ENCODE data around the gene MBD3L5. TPM values are rescaled to one million over a fixed set of nuclear protein-coding genes. Genes with fewer than 3 reads are reported as not detected.
"Not testable (repeated sequence)": the region's sequence is repeated elsewhere in the genome, so short reads cannot be mapped to it uniquely, and the experiment has no call there.

MBD3L5 gene
- total RNA-seq, 1 experiment from 2014 or later: not detected

- H3K4me3 ChIP-seq; H3K9me3 ChIP-seq (ENCODE audit: insufficient read depth, low read depth); CTCF ChIA-PET; H3K4me1 ChIP-seq (replicated peaks; ENCODE audit: insufficient read depth); H4K20me1 ChIP-seq (ENCODE audit: insufficient read depth); H3K4me2 ChIP-seq; POLR2A ChIA-PET (ENCODE audit: unreplicated experiment); H3K79me2 ChIP-seq (ENCODE audit: low read depth); BruUV-seq (replicated peaks); H3K36me3 ChIP-seq (ENCODE audit: low read depth); H3K27ac ChIP-seq; H3F3A ChIP-seq (ENCODE audit: insufficient read depth, low read depth); H3K27me3 ChIP-seq (ENCODE audit: insufficient read depth, low read depth); H2AFZ ChIP-seq; H3K9me2 ChIP-seq (ENCODE audit: insufficient read depth); intact Hi-C loops (cut with micrococcal nuclease; ENCODE audit: unreplicated experiment); DNase-seq: not testable (repeated sequence)
These were observed 9.7 kb downstream of the MBD3L5 start, which contains the start of gene MBD3L4 for GRCh38 chr19:7040079-7040478. TSS of gene MBD3L4 (minus strand) at chr19:7040179. CDS start at chr19:7040144, 35 bp downstream.

DNA sequence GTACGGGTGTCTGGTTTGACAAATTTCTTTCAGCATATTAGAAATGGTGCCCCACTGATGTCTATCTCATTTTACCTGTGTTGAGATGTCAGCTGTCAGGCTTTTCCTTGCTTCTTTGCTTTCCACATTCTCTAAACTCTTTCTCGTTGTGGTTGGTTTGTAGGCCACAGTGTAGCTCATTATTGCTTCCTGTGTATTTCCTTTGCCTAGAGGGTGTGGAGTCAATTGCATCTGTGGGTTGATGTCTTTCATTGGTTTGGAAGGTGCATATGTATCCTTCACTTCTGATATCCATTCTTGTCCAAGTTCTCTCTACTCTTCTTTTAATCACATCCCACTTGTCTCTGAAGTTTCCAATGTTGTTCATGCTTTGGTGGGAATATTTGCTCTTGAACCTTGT is 11.2 kb downstream of the MBD3L5 start:
- H4K20me1 ChIP-seq (ENCODE audit: insufficient read depth); H3K4me1 ChIP-seq (replicated peaks; ENCODE audit: insufficient read depth); H3K27ac ChIP-seq; CTCF ChIA-PET; DNase-seq; H3K4me2 ChIP-seq; H3K4me3 ChIP-seq; H3K79me2 ChIP-seq (ENCODE audit: low read depth); H2AFZ ChIP-seq; H3K36me3 ChIP-seq (ENCODE audit: low read depth); H3K9me2 ChIP-seq (ENCODE audit: insufficient read depth); intact Hi-C loops (cut with micrococcal nuclease; ENCODE audit: unreplicated experiment); POLR2A ChIA-PET (ENCODE audit: unreplicated experiment); H3K9me3 ChIP-seq (ENCODE audit: insufficient read depth, low read depth); BruUV-seq (replicated peaks); H3K27me3 ChIP-seq (ENCODE audit: insufficient read depth, low read depth); H3F3A ChIP-seq (ENCODE audit: insufficient read depth, low read depth): not testable (repeated sequence)

DNA sequence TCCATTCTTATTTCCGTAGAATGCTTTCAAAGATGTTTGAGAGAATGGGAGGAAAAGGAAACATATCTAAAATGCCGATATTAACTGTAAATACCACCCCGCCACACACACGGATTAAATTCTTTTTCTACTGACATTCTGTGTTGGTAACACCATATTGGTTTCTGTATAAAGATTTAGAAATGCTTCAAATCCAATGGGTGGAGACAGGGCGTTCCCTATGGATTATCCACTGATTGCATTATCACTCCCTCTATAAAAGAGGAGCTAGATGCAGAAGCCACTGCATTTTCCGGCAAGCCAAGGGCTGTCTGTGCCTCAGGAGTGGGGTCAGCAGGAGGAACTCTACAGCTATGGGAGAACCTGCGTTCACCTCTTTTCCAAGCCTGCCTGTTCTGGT is 18.6 kb downstream of the MBD3L5 start, which contains the start of gene MBD3L2:
Gene MBD3L2 (plus strand): TSS at position 301 of the 400 bp plus-strand sequence. CDS start 53 bp downstream, at position 354.
- H3K9me3 ChIP-seq (ENCODE audit: insufficient read depth, low read depth); H2AFZ ChIP-seq; H4K20me1 ChIP-seq (ENCODE audit: insufficient read depth); H3K36me3 ChIP-seq (ENCODE audit: low read depth); intact Hi-C loops (cut with micrococcal nuclease; ENCODE audit: unreplicated experiment); H3K27ac ChIP-seq; H3K27me3 ChIP-seq (ENCODE audit: insufficient read depth, low read depth); POLR2A ChIA-PET (ENCODE audit: unreplicated experiment); H3K4me3 ChIP-seq; BruUV-seq (replicated peaks); H3K9me2 ChIP-seq (ENCODE audit: insufficient read depth); H3K79me2 ChIP-seq (ENCODE audit: low read depth); H3K4me1 ChIP-seq (replicated peaks; ENCODE audit: insufficient read depth); H3F3A ChIP-seq (ENCODE audit: insufficient read depth, low read depth); DNase-seq; H3K4me2 ChIP-seq; CTCF ChIA-PET: not testable (repeated sequence)

DNA sequence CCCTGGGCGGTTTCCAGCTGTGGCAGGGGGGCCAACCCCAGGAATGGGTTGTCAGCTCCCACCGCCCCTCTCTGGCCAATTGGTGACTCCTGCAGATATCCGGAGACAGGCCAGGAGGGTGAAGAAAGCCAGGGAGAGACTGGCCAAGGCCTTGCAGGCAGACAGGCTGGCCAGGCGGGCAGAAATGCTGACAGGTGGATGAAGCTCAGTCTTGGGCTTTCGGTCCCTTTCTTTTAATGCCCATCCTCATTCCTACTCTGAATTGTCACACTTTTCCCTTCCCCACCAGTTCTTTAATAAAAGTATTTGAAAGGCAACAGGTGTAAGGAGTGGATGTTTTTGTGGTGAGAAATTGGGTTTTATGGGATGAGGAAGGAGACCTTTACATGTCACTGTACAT is 21.0 kb downstream of the MBD3L5 start:
- BruUV-seq (replicated peaks); CTCF ChIA-PET; intact Hi-C loops (cut with micrococcal nuclease; ENCODE audit: unreplicated experiment); H3K9me2 ChIP-seq (ENCODE audit: insufficient read depth); H2AFZ ChIP-seq; H3K36me3 ChIP-seq (ENCODE audit: low read depth); H3K79me2 ChIP-seq (ENCODE audit: low read depth); POLR2A ChIA-PET (ENCODE audit: unreplicated experiment); H3K27me3 ChIP-seq (ENCODE audit: insufficient read depth, low read depth); H3K4me2 ChIP-seq; H3K4me1 ChIP-seq (replicated peaks; ENCODE audit: insufficient read depth); H3K4me3 ChIP-seq; H4K20me1 ChIP-seq (ENCODE audit: insufficient read depth); H3F3A ChIP-seq (ENCODE audit: insufficient read depth, low read depth); H3K9me3 ChIP-seq (ENCODE audit: insufficient read depth, low read depth); H3K27ac ChIP-seq; DNase-seq: not testable (repeated sequence)

GRCh38 chr19:7052896-7053295 is 22.5 kb downstream of the MBD3L5 start:
- H2AFZ ChIP-seq; CTCF ChIA-PET; H3K27me3 ChIP-seq (ENCODE audit: insufficient read depth, low read depth); H3K27ac ChIP-seq; H3K4me2 ChIP-seq; H3K36me3 ChIP-seq (ENCODE audit: low read depth); H3K4me1 ChIP-seq (replicated peaks; ENCODE audit: insufficient read depth); H3K9me2 ChIP-seq (ENCODE audit: insufficient read depth); H3K4me3 ChIP-seq; POLR2A ChIA-PET (ENCODE audit: unreplicated experiment); H3F3A ChIP-seq (ENCODE audit: insufficient read depth, low read depth); H4K20me1 ChIP-seq (ENCODE audit: insufficient read depth); H3K9me3 ChIP-seq (ENCODE audit: insufficient read depth, low read depth); intact Hi-C loops (cut with micrococcal nuclease; ENCODE audit: unreplicated experiment); H3K79me2 ChIP-seq (ENCODE audit: low read depth); DNase-seq; BruUV-seq (replicated peaks): not testable (repeated sequence)

DNA sequence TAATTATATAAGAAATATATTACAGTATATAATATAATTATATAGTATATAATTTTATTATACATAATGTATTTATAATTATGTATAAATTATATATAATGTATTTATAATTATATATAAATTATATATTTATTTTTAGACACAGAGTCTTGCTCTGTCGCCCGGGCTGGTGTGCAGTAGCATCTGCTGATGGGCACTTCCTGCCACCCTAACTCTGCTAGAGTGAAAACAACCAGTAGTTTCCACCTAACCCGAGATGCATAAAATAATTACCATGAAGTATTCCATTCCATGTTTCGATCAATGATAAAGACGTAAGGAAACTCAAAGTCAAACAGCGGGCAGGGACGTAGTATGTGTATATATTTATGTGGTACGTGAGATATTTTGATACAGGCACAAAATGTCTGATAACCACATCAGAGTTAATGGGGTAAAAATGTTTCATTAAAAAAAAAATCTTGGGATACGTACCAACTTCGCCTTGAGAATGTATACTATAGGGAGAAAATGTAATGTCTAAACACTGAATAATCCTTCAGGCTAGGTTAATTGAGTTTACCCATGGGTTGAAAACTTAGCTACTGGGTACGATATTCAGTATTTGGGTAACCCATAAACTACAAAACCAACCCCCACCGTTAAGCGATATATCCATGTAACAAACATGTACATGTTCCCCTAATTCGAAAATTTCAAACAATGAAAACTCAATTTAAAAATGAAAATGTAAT is 24.4 kb downstream of the MBD3L5 start:
- H3K4me1 ChIP-seq (replicated peaks; ENCODE audit: insufficient read depth); H3K4me3 ChIP-seq; H3K27me3 ChIP-seq (ENCODE audit: insufficient read depth, low read depth); H3K9me3 ChIP-seq (ENCODE audit: insufficient read depth, low read depth); H3F3A ChIP-seq (ENCODE audit: insufficient read depth, low read depth); BruUV-seq (replicated peaks); DNase-seq; CTCF ChIA-PET; H3K36me3 ChIP-seq (ENCODE audit: low read depth); H4K20me1 ChIP-seq (ENCODE audit: insufficient read depth); H3K9me2 ChIP-seq (ENCODE audit: insufficient read depth); intact Hi-C loops (cut with micrococcal nuclease; ENCODE audit: unreplicated experiment); POLR2A ChIA-PET (ENCODE audit: unreplicated experiment); H3K79me2 ChIP-seq (ENCODE audit: low read depth); H2AFZ ChIP-seq; H3K27ac ChIP-seq; H3K4me2 ChIP-seq: not testable (repeated sequence)

DNA sequence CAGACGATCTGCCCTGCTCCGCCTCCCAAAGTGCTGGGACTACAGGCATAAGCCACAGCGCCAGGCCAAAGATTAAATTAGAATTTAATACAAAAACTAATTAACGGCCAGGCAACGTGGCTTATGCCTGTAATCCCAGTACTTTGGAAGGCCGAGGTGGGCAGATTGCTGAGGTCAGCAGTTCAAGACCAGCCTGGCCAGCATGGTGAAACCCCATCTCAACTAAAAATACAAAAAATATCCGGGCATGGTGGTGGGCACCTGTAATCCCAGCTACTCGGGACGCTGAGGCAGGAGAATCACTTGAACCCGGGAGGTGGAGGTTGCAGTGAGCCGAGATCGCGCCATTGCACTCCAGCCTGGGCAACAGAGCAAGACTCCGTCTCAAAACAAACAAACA is 25.3 kb downstream of the MBD3L5 start:
- H3K27me3 ChIP-seq (ENCODE audit: insufficient read depth, low read depth); H4K20me1 ChIP-seq (ENCODE audit: insufficient read depth); POLR2A ChIA-PET (ENCODE audit: unreplicated experiment); H3F3A ChIP-seq (ENCODE audit: insufficient read depth, low read depth); H3K79me2 ChIP-seq (ENCODE audit: low read depth); DNase-seq; H3K27ac ChIP-seq; H3K4me2 ChIP-seq; H3K4me3 ChIP-seq; H3K4me1 ChIP-seq (replicated peaks; ENCODE audit: insufficient read depth); H3K9me3 ChIP-seq (ENCODE audit: insufficient read depth, low read depth); H3K36me3 ChIP-seq (ENCODE audit: low read depth); CTCF ChIA-PET; intact Hi-C loops (cut with micrococcal nuclease; ENCODE audit: unreplicated experiment); BruUV-seq (replicated peaks); H3K9me2 ChIP-seq (ENCODE audit: insufficient read depth); H2AFZ ChIP-seq: not testable (repeated sequence)
